Stimulated activated CD8-positive, alpha-beta memory T cell treated with anti-CD3 and anti-CD28 coated beads, Interleukin-7, amount 100 ng/mL, for 4 hours (primary cell): ENCODE data around the gene RUNX2.

Source experiments
- DNase-seq, 2 donors: peaks; one replicate each; pipeline ENCODE4 v3.0.0-alpha.2; 2020; ENCODE audit warnings: low read depth in 2 of 2

The RUNX2 gene

DNA sequence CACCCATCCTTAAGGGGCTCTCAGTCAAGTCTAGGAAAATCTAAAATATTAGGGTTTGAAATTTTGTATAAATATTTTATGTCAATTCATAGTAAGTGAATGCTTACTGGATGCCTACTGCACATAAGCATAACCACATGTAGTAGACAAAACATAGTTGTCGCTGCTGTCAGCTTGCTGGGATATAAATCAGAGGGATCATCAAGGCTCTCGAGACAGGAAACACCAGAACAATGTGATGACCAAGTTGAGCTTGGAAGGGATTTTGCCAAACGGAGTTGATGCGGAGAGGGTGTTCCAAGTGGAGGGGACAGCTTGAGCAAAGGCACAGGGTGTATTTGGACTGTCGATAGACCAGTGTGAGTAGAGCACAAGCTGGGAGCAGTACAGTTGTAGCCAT, 155.4 kb downstream of the RUNX2 start:
- no peak for DNase-seq

DNA sequence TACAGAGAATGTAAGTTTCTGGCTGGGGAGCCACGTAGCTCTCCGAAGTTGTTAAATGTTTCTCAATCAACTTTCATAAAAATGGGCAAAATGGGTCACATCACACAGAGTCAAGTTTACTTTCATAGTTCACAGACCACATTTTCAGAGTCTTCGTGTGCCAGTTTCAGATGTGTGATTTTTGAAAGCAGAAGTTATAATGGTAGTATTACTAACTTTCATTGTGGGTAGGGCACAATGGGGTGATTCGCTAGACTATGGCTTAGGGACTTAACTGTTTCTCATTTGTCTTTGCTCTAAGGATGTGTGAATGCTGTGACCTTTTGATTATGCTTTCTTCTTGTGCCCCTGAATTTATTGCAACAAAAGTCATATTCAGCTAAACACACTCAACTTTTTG, 158.6 kb downstream of the RUNX2 start:
- no peak for DNase-seq

DNA sequence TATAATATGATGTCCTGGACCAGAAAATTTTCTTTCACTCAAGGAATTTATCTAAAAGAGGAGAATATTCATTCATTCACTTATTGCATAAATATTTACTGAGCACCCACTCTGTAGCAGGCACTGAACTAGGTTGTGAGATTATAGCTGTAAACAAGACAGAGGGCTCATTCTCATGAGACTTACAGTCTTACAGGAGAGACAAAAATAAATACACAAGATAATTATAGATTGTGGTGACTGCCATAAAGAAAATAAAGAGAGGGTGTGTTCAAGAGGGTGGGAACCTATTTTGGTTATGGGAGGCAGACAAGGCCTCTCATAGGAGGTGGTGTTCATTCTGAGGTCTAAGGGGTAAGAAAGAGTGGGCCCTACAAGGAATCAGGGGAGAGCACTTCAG, 159.5 kb downstream of the RUNX2 start:
- DNase-seq: no peak

DNA sequence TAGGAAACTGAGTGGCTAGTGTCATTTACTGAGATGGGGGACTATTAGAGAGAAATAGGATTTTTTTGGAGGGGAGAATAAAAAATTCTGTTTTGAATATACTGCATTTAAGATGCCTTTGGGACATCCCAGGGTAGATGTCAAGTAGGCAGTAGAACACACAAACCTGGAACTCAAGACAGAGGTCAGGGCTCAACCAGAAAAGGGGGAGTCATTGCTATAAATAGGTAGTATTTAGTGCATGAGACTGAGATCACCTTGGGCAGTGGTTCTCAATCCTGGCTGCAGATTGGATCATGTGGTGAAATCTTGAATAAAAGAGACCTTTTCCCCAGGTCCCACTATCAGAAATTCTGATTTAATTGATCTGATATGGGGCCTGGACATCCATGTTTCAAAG, 160.1 kb downstream of the RUNX2 start:
- DNase-seq: no peak

DNA sequence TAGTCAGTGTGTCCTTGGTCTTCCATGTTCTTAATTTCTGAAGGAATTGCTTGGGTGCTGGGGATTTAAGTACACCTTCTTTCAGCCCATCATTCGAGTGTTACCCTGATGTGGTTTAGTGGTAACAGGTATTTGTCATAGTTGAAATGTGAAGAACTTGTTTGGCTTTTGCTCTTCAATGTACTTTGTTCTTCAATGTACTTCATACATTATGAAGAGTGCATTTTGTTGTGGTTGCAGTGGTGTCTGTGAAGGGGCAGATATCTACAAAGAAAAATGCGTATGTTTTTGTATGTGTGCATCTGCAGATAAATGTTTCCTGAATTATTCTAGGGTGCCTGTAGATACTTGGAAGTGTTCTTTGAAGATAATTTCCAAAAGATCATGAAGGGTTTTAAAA, 160.8 kb downstream of the RUNX2 start:
- DNase-seq: no peak

DNA sequence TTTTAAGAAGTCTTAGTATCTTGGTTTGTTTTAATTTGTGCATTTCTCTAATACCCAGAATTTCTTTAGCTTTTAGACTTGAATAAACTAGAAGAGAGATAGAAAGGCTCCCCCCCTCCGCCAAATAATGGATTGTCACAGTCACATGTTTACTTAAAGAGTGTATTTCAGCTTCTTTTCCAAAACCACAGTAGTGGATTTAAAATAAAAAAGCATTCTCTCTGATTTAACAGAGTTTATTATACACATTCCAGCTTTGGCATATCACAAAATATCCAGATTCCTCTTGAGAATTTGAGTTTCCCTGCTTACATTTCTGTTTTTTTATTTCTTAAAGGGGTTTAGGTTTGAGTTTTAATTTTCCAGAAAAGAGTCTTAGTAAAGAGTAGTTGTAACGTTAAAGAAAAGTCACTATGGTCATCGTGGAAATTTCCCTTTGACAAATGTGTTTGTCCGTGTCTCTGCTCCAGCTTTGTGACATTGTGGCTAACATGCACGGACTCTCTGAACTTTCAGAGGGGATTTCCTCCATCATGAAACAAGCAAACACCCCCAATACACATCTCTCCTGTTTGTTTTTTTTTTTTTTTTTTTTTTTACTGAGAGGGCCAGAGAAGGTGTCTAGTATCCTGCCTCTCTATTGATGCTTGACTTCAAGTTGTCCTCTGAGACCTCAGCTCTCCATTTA, 163.1 kb downstream of the RUNX2 start:
- DNase-seq: no peak

DNA sequence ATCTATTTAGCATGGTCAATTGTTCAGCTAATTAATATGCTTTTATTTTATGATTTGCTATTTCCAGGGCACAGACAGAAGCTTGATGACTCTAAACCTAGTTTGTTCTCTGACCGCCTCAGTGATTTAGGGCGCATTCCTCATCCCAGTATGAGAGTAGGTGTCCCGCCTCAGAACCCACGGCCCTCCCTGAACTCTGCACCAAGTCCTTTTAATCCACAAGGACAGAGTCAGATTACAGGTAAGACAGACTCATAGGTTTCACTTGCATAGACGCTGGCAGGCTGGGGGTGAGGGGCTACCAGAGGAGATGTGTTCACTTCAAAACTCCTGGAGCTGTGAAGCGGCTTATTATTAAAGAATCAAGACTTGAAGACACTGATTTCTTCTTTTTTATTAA, 163.7 kb downstream of the RUNX2 start:
- no peak for DNase-seq

DNA sequence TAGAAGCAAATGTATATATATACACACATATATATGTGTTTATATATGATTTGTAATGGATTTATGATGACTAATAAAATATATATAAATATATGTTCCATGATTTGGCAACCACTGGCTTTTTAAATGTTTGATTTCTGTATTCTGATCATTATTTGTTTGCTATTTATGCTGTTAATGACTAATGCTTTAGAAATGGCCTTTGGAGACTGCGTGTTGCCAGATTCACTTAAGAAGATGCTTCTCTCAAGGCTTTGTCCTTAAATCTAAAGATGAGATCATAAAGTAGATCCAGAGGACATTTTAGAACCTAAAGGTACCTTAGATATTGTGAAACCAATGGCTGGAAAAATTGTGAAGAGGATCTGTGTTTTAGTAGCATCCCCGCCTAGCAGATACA, 165.6 kb downstream of the RUNX2 start:
- no peak for DNase-seq

DNA sequence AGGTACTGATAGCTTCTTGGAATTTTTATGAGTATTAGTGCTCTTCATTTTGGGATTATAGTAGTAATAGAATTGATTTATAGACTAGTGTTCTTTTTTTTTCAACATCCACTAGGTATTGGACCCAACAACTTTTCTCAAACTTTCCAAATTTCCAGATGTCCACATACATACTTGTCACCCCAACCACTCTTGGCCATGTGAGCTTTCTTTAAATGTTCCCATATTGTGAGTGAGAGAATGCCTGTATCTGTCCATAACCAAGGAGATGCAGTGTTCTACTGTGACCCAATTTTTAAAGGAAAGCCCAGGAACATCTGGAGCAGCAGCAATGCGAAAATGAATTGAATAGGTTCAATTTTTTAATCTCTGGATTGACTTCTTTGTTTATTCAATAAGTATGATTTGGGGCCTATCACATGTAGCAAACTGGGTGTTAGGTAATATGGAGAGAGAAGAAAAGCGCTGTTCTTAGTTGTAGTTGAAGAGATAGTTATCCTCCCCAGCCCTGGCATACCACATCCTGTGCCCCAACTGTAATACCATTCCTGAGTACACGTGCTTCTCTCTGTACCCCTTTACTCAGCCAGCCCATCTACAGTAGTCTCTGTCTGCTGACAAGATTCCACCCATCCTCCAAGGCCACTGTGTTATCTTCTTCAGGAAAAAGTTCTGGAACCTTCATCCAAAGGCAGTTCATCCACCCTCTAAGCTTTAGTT, 166.4 kb downstream of the RUNX2 start:
- no peak for DNase-seq

DNA sequence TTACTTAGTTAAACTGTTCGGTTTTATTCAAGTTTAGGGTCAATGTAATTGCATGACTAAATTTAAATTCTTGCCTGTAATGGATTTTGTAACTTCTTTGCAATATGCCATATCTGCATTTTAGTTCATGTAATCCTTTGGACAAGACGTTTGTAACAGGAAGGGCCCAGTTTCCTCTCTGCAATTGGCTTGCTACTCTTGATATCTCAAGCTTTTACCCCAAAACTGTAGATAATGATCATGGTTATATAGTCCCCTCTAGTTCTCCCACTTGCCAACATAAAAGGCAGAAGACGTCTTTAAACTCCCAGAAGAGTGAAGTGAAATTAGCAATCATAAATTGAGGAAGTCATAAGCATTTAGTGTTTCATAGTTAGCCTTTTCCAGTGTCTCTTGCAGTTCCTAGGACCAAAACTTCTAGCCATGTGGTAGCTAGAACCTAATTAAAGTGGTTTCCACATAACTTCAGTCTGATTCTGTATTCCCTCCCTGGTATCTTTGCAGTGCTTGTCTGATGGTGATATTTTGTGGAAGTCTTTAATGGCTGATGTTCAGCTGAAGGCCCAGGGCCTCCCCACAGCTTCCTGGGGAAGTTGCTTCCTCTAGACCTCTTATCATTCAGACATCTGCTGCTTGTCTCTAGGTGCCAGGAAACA, 167.4 kb downstream of the RUNX2 start:
- DNase-seq: no peak

DNA sequence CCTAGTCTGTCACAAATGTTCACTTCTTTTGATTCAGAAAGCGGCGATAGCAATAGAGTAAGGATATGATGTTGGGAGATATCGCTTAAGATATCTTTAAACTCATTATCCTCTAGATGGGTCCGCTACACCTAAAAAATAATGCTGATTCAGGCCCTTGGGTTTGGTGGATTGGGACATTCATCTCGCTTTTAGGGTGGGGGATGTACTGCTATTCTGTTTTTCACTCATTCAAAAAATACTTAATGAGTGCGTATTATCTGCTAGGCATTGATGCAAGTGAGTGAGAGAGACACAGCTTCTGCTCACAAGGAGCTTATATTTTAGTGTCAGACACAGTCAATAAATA, 167.9 kb downstream of the RUNX2 start:
- no peak for DNase-seq

DNA sequence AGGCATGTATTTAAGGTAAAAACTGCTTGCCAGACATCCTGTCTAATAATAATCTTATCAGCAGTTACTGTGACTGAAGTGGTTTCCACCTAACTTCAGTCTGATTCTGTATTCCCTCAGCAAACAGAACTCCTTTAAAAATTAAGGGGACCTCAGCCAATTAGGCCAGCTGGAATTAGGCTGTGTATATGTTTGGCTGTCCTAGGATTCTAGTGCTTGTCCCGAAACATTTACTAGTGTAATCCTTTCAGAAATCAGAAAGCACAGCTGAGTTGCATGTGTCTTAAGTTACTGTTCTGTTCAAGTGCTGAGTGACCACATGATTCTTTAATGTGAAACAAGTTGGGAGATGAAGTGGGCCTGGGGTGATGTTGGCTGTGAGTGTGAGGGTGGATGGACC, 170.5 kb downstream of the RUNX2 start:
- DNase-seq: no peak

DNA sequence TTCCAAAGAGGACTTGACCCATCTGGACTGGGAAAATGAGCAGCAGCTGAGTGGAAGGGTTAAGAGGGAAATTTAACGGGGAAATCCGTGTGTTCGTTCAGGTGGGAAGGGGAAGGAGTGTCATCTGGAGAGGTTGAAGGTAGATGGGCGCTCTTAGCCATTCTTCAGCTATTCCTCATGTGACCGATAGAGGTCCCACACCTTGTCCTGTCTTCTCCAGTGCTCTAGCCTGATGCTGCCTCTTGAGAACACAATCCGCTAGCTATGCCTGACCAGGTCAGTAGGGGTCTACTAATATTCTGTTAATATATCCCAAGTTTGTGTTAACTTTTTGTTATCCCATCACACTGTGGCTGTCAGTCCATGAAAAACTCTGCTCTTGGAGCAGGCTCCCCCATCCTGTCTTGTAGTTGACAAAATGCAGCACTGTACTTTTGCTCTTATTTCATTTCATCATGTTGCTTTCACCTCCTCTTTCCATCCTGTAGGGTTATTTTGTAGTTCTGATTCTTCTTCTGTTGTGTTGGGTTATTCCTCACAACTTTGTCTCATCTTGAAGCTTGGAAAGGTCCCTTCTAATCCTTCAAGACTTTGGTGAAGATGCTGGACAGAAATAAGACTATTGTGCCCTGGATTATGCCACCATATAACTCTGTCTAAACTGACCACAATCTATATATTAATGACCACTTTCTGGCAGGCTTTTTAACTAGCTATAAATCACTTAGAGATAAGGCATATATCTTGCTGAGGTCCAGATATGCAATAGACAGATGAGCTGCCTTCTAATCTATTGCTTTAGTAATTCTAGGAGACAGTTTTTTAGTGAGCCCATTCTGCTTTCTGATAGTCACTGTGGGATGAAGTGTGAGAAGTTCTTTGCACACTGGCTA, 173.0 kb downstream of the RUNX2 start:
- no peak for DNase-seq

DNA sequence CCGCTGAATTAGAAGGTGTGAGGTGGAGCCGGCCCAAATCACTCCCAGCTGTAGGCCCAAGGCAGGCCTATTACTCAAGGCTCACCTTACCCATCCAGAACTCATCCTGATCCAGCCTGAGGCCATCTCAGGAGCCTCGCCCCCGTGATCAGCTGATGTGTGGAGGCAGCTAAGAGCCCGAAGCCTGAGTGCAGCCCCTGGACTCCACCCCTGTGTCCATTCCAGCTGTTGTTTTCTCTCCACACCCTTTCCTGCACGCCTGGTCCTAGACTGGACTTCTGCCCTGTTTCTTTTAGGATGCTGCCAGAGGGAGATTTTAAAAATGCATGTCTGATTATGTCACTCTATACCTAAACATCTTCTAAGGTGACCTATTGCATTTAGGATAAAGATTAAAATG, 174.3 kb downstream of the RUNX2 start:
- DNase-seq: no peak

DNA sequence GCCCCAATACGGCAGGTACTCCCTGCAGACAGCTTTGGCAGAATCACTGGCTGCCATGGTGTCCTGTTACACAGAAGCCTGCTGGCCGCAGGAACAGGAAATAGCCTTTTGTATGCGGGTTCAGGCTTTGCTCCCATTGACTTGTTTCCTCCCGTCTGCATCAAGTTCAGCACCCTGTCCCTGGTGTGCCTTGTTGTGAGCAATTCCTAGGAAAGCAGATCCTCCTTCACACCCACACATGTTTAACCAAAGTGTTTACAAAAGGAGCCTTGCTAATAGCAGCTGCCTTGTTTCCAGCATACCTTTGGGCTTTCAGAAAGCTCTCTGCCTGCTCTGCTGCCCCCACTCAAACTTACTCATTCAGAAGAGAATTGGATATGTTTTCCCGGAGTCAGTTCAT, 176.8 kb downstream of the RUNX2 start:
- DNase-seq: no peak

DNA sequence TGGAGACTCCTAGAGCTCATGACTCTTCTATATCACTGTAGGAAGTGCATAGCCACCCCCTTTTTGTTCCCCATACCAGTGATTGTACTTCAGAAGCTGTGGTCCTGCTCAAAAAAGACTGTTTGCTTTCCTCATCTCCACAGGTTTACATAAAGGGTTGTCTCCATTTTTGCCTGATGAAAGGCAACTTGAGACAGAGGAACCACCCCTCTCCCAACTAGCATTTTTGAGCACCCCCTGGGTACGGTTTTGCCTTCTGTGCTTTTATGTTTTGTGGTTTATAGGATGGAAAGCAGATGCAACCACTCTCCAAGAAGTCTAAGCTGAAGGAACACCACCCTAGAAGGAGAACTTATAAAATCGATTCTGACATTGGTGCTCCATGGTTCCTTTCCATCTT, 177.3 kb downstream of the RUNX2 start:
- no peak for DNase-seq

DNA sequence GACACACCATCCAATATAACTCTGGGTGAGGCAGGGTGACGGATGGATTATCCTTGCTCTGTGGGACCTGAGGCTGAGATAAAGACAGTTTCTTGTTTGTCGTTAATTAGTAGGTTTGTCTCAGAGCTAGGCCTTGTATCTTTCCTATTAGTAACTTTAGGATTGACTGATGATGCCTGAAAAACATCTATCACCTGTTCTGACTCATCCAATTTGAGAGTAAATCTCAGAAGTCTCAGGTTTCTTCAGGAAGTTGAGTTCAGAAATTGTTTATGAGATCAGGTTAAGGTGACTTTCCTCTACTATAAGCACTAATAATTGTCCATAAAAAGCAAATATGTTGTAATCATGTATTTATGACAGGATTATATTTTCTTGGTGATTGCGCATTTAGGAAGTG, 179.1 kb downstream of the RUNX2 start:
- DNase-seq: no peak

DNA sequence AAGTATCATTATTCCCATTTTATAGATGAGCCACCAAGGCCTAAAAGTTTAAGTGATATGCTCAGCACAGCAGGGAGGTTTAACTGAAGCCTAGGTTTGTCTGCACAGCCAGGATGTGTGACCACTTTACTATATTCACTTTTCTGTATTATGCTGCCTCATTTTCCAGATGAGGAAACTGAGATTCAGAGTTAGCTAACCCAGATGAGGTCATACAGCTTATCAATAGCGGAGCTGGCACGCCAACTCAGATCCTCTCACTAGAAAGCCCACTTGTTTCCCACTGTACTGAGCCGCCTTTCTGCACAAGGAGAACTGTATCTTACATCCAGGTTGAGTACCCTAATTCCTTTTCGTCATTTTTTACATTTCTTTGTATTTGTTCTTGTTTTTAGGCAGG, 181.3 kb downstream of the RUNX2 start:
- no peak for DNase-seq

DNA sequence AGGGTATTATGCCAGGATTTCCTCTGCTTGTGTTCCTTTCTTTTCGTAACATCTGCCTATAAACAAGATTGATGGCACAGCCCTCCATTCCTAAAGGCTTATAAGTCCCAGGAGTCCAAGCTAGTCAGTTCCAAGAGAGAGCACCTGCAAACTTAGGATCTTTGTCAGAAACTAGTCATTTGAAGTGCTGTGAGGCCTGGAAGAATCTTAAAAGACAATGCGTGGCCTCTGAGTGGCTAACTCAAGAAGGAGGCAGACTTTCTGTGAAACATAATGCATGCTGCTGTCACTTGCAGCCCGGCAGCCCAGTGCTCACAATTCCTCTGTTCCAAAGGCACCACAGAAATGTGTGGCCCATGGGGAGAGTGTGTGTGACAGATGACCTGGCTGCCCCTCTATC, 184.6 kb downstream of the RUNX2 start:
- no peak for DNase-seq

DNA sequence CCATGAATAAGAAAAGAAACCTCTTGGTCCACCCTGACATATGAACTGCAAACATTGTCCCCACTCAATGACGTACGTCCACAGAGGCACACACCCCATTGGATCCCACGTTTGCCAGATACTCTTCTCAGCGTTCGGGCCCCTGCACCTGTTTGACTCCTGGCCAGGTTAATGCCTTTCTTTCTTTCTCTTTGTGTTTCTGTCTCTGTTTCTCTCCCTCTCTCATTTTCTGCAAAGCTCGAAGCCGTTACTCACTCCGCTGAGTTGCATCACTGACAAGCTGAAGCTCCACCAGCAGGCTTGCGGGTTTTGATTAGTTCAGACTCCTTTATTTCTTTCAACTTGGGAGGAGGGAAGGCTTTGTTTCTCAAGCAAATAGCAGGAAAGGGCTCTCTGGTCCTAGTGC, 185.1 kb downstream of the RUNX2 start:
- DNase-seq: no peak

DNA sequence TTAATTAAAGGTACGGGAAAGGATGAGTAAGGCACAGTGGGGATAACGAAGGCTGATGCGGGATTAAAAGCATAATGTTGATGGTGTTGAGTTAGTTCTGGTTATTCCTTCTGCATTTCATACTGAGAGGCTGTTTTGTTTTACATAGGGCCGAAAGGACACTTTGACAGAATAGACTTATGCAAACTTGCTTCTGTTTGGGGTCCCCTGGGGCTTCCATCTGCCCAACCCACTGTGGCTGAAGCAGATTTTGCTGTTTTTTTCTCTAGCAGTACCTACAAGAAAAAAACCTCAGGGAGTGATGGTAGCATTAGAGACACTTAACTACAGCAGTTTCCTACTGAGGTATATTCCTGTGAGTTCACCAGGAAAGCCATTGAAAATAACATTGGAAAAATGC, 185.7 kb downstream of the RUNX2 start:
- DNase-seq: no peak

DNA sequence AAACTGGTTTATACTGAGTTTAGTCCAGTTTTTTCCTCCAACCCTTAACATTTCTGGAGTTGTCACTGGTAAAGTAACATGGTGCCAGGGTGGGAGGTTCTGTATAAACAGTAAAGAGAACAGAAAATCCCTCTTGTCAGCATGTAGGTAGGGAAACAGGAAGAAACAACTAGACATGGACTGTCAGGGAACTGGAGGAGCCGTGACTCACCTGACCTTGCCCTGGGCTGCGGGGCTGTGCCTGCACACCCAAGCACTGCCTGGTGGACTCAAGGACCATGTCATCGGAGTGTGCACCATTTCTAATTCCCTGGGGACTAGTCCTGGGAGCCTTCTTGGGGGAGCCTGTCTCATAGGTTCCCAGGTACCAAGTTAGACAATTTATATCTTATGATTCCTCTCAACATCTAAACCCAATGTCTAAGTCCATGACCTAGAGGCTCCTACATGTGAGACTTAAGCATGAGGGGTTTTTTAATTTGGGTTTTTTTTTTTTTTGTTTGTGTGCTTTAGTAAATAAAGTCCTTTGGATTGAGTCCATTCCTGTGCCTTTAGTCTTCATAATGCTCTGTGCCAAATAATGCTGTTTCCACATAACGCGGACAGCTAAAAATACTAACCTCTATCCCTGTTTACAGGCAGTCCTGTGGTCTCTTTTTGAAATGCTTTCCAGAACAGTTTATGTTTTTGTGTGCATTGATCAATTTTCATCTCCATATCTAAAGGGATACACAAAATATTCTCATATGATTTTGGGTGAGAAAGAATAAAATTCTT, 186.5 kb downstream of the RUNX2 start:
- no peak for DNase-seq
